Measurements from ENCODE around the gene DAPK3. TPM values are rescaled to one million over a fixed set of nuclear protein-coding genes. Genes with fewer than 3 reads are reported as not detected.

The DAPK3 gene
- total and polyA plus RNA-seq, 5 experiments from 2014 or later, result 17.7 to 37.8 (median 27.7) TPM

DNA sequence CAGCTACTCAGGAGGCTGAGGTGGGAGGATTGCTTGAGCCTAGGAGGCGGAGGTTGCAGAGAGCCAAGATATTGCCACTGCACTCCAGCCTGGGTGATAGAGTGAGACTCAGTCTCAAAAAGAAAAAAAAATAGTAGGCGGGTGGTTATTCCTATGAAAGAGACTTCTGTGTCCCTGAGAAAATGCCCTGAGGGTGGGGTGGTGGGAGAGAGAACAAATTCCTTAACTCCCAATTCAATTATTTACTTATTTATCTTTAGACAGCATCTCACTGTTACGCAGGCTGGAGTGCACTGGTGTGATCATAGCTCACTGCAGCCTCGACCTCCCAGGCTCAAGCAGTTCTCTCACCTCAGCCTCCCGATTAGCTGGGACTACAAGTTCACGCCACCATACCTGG is 24.7 kb upstream of the DAPK3 start:
- Mint-ChIP-seq H3K36me3 (no peaks in the 10 kb centered on the region), H3K27me3 (no peaks in the 10 kb centered on the region), H3K9me3 (no peaks in the 10 kb centered on the region), H3K27ac (no peak overlapping the region), H3K4me3 (no peak overlapping the region), H3K4me1 (peaks cover 0 to 7% (median 3%) of the 10 kb centered on the region in 4 donors)
- ATAC-seq, result no peak
- POLR2A ChIA-PET, result no interaction called here
- DNase-seq, result no peak

DNA sequence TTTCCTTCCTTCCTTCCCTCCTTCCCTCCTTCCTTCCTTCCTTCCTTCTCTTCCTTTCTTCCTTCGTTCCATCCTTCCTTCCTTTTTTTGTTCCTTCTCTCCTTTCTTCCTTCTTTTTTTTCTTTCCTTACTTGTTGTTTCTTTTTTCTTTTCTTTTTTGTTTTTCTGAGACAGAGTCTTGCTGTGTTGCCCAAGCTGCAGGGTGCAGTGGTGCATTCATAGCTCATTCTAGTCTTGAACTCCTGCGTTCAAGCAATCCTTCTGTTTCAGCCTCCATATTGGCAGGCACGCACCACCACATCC is 19.9 kb upstream of the DAPK3 start:
- no peak for ATAC-seq
- Mint-ChIP-seq H3K36me3 (no peaks in the 10 kb centered on the region), H3K4me3 (peak overlapping the region in 2 of 10 donors; percentile 56 to 71), H3K4me1 (peaks cover 5 to 34% (median 13%) of the 10 kb centered on the region in 4 donors), H3K27me3 (no peaks in the 10 kb centered on the region), H3K27ac (peak overlapping the region in 6 of 10 donors; percentile 4 to 84 (median 49)), H3K9me3 (no peaks in the 10 kb centered on the region)
- DNase-seq, result no peak
- POLR2A ChIA-PET, result interaction anchor here (0.7 to 2.8 kb wide), 6 partner anchors 16 to 1751 kb away, joined by 3 to 24 read pairs (median 5); partner anchors contain the start of genes PIAS4 and ZBTB7A

DNA sequence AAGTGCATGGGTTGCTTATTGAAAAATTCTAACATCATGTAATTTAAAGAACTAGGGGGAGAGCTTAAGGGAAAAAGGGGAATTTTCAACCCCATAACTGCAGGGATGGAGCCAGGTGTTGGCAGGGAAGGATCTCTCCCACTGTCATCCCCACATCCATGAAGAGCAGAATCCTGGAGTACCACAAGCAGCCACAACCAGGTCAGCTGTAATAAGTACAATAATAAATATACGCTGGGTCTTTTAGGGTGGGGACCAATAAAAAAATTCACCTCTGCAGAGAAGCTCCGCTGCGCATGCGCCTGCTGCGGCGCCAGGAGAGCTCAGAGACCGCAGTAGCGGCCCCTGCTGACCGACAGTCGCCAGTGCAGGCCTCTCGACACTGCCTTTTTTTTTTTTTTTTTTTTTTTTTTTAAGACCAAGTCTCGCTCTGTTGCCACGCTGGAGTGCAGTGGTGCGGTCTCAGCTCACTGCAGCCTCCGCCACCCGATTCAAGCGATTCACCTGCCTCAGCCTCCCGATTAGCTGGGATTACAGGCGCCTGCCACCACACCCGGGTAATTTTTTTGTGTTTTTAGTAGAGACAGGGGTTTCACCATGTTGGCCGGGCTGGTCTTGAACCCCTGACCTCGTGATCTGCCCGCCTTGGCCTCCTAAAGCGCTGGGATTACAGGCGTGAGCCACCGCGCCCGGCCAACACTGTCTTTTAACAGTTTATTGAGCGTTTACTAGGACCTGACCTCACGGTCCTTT is 16.9 kb upstream of the DAPK3 start:
- no peaks in the 10 kb centered on the region for H3K27me3 Mint-ChIP-seq
- peaks cover 15 to 61% (median 39%) of the 10 kb centered on the region in 4 donors for H3K4me1 Mint-ChIP-seq
- H3K27ac Mint-ChIP-seq, result peak overlapping the region; percentile 74 to 97 (median 88)
- peak overlapping the region; percentile 78 to 99 (median 92) for H3K4me3 Mint-ChIP-seq
- peak; percentile 85 to 94 (median 89) for DNase-seq
- H3K36me3 Mint-ChIP-seq, result peaks cover 0 to 22% (median 13%) of the 10 kb centered on the region in 3 donors
- POLR2A ChIA-PET, result interaction anchor here (0.6 to 2.2 kb wide), 34 partner anchors 11 to 1976 kb away, joined by 3 to 26 read pairs (median 5); partner anchors contain the start of genes DAPK3, MRPL54, PIAS4 and PIP5K1C
- no peaks in the 10 kb centered on the region for H3K9me3 Mint-ChIP-seq
- peak; percentile 28 to 34 for ATAC-seq

DNA sequence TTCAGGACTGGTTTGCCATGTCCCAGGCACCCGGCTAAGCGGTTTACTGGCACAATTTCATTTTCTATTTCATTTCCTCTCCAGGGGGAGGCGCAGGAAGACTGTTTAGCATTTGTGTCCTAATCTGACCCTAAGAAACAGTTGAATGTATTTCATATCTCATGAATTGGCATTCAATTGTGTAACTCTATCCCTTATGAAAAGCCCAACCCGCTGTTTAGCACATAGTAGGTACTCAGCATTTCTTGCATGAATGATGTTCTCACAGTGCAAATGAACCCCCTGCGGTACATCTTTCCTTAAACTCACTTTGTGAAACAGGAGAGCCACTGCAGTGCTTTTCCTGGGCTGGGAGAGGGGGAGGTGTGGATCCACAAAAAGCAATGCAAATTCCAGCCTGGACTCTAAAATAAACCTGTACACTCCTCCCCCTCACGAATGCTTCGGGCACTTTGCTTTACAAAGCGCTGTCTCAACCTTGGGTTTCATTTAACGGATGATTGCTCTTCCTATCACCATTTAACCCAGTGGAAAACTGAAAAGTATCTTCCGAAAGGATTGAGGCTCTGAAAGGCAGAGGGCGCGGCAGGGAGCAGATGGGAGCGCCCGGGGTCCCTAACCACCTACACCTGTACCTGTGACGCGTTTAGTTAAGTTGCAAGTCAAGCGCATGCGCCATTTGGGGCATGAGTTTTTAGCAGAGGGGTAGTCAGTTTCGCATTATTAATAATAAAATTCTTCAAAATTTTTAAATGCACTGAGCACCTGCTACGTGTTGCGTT is 15.6 kb upstream of the DAPK3 start:
- no peaks in the 10 kb centered on the region for H3K27me3 Mint-ChIP-seq
- peaks cover 0 to 36% (median 13%) of the 10 kb centered on the region in 3 donors for H3K36me3 Mint-ChIP-seq
- DNase-seq (peak in 9 of 10 donors; percentile 49 to 78 (median 62)), ATAC-seq (peak; percentile 14 to 24)
- peaks cover 15 to 68% (median 47%) of the 10 kb centered on the region in 4 donors for H3K4me1 Mint-ChIP-seq
- peak overlapping the region; percentile 85 to 98 (median 97) for H3K27ac Mint-ChIP-seq
- no peaks in the 10 kb centered on the region for H3K9me3 Mint-ChIP-seq
- H3K4me3 Mint-ChIP-seq, result peak overlapping the region; percentile 92 to 99 (median 97)
- POLR2A ChIA-PET, result interaction anchor here (0.7 to 2.5 kb wide), 16 partner anchors 10 to 416 kb away, joined by 4 to 46 read pairs (median 6); partner anchors contain the start of genes CHAF1A, PIAS4, PIP5K1C and ZBTB7A

DNA sequence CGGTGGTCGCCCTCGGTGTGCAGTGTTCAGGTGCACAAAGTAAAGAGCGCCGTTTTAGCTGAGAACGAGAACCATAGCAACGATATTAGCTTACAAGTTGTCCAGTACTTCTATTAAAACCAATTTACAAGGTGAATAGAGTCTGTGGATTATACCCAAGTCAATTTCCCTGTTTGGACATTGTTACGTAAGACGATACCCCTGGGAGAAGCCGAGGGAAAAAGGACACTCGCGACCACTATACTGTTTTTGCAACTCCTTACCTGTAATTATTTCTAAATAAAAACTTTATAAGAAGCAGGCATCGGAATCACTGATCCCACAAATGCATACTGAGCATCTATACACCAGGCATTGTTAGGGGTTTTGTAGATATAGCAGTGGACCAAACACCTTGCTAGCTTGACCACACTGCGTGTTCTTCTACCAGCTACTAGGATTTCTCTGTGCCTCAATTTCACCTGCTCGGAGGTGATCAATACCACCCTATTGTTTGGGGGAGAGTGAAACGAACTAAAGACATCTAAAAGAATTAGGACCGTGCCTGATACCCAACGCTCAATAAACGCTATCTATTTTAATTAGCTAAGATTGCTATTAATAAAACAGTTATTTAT is 14.9 kb upstream of the DAPK3 start:
- DNase-seq, result no peak
- H3K9me3 Mint-ChIP-seq, result no peaks in the 10 kb centered on the region
- no peak for ATAC-seq
- no peaks in the 10 kb centered on the region for H3K27me3 Mint-ChIP-seq
- POLR2A ChIA-PET, result interaction anchor here (0.6 to 2.9 kb wide), 23 partner anchors 10 to 416 kb away, joined by 3 to 46 read pairs (median 6); partner anchors contain the start of genes CHAF1A, DAPK3, MRPL54 and PIAS4
- H3K27ac Mint-ChIP-seq, result peak overlapping the region; percentile 92 to 98 (median 97)
- H3K4me1 Mint-ChIP-seq, result peaks cover 15 to 70% (median 48%) of the 10 kb centered on the region in 4 donors
- H3K4me3 Mint-ChIP-seq, result peak overlapping the region; percentile 92 to 99 (median 97)
- peaks cover 0 to 42% (median 13%) of the 10 kb centered on the region in 3 donors for H3K36me3 Mint-ChIP-seq

DNA sequence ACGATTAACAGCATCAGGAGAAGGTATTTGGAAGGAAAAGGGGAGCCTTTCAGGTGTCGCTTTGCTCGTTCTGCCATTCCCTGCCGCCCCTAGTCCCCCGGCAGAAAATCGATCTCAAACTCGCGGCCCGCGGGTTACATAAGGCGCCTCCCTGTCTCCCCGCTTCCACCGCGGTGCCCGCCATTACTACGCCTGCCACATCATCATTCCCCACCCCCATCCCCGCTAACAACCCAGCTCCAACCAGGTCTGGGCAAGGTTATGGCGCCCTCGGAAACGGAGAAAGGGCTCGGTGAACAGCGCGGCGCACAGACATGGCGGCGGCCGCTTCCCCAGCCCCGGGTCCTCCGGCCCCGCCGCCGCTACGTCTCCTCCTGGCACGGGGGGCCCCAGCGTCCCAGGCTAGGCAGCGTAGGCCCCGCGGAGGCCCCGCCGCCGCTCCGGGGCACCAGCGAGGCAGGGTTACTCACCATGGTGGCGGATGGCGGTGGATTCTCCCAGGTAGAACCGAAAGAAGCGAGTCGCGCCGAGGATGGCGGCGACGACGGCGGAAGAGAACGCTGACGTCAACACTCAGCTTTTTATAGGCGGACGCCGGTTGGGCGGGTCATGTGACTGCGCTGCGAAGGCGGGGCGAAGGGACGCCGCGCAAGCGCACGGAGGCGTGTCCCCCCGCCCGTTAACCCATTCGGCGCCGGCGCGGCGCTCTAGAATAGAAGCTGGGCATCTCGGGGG is 14.2 kb upstream of the DAPK3 start, which contains the start of gene EEF2:
Gene EEF2 (minus strand): TSS at position 556 of the 735 bp plus-strand sequence. CDS start 83 bp downstream, at position 473.
- peak within 1 kb of the TSS; percentile 92 to 98 (median 97) for H3K27ac Mint-ChIP-seq
- DNase-seq, result peak; percentile 84 to 97 (median 92)
- POLR2A ChIA-PET, result interaction anchor here (0.6 to 2.9 kb wide), 26 partner anchors 9 to 710 kb away, joined by 3 to 46 read pairs (median 6); partner anchors contain the start of genes CHAF1A, DAPK3, MRPL54 and PIAS4
- peak within 1 kb of the TSS; percentile 92 to 99 (median 97) for H3K4me3 Mint-ChIP-seq
- peaks cover 14 to 67% (median 49%) of the 10 kb centered on the region in 4 donors for H3K4me1 Mint-ChIP-seq
- H3K9me3 Mint-ChIP-seq, result no peaks in the 10 kb centered on the region
- peak; percentile 57 to 64 for ATAC-seq
- H3K27me3 Mint-ChIP-seq, result no peaks in the 10 kb centered on the region
- H3K36me3 Mint-ChIP-seq, result peaks cover 0 to 49% (median 13%) of the 10 kb centered on the region in 3 donors

DNA sequence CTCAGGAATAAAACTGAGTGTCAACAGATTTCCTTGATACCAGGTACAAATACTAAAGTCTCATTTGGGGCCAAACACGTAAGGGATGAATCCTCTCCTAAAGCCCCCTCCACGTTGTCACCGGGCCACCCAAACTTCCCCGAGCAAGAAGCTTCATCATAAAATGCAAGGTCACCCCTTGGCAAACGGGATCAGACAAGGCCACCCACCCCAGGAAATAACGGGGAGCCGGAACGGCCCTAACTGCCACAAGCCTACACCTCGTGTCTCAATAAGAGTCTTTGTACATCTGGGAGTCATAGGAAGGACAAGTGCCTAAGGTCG is 13.6 kb upstream of the DAPK3 start:
- Mint-ChIP-seq H3K36me3 (peaks cover 0 to 53% (median 13%) of the 10 kb centered on the region in 3 donors), H3K4me3 (peak overlapping the region; percentile 92 to 99 (median 97)), H3K27me3 (no peaks in the 10 kb centered on the region), H3K4me1 (peaks cover 13 to 65% (median 49%) of the 10 kb centered on the region in 4 donors), H3K27ac (peak overlapping the region; percentile 92 to 98 (median 97)), H3K9me3 (no peaks in the 10 kb centered on the region)
- ATAC-seq (peak; percentile 2 to 4), DNase-seq (no peak)
- POLR2A ChIA-PET, result interaction anchor here (0.7 to 2.9 kb wide), 18 partner anchors 8 to 709 kb away, joined by 3 to 46 read pairs (median 6); partner anchors contain the start of genes CHAF1A, DAPK3, MRPL54 and PIAS4

DNA sequence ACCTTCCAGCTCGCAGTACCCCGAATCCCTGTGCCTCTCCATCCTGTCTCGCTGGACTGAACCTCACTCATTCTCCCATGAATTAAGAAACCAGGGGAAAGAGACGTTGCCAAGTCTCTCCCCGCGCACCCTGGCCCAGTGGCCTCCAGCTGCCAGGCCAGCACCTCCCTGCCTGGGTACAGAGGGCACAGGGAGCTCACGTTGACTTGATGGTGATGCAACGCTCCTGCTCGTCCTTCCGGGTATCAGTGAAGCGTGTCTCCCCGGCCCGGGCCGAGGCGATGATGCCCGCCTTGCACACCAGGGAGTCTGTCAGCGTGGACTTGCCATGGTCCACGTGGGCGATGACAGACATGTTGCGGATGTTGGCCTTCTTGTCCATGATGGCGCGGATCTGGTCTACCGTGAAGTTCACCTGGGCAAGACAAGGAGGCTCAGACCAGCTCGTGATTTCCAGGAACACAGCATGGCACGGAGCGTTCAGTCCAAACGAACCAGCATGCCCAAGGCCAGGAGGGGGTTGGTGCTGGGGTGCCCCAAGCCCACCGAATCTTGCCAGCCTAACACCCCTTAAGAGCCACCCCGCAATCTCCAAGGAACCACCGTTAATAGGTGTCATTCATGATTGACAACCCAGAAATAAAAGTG is 13.2 kb upstream of the DAPK3 start:
- no peak for ATAC-seq
- peaks cover 0 to 58% (median 13%) of the 10 kb centered on the region in 3 donors for H3K36me3 Mint-ChIP-seq

DNA sequence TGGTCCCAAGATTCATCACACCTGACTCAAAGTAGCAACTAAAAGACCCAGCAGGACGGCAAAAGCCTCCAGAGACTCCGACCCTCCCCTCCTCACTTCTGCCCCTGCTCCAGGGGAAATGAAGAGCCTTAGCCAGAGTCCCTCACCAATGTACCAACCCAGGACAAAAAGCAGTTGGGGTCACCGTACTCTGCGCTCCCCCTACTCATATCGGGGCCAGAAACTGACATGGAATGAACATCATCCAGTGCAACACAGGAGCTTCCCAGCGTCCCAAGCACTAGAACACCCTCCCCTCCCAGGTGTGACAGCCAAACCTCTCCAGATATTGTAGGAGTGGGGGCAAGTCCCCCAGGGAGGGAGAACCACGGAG is 12.6 kb upstream of the DAPK3 start:
- ATAC-seq (no peak), DNase-seq (no peak)
- no peaks in the 10 kb centered on the region for H3K27me3 Mint-ChIP-seq
- H3K4me1 Mint-ChIP-seq, result peaks cover 13 to 63% (median 55%) of the 10 kb centered on the region in 4 donors
- H3K9me3 Mint-ChIP-seq, result no peaks in the 10 kb centered on the region
- peak overlapping the region; percentile 92 to 99 (median 97) for H3K4me3 Mint-ChIP-seq
- H3K27ac Mint-ChIP-seq, result peak overlapping the region; percentile 60 to 98 (median 96)
- H3K36me3 Mint-ChIP-seq, result peaks cover 0 to 62% (median 13%) of the 10 kb centered on the region in 3 donors
- POLR2A ChIA-PET, result interaction anchor here (0.9 to 2.9 kb wide), 6 partner anchors 7 to 741 kb away, joined by 3 to 41 read pairs (median 4); partner anchors contain the start of gene DAPK3

More for the DNA sequence above, 13.2 kb upstream of the DAPK3 start:
- Mint-ChIP-seq H3K4me3 (peak overlapping the region; percentile 92 to 99 (median 97)), H3K4me1 (peaks cover 13 to 61% (median 54%) of the 10 kb centered on the region in 4 donors), H3K27me3 (no peaks in the 10 kb centered on the region), H3K9me3 (no peaks in the 10 kb centered on the region), H3K27ac (peak overlapping the region; percentile 92 to 98 (median 97))
- POLR2A ChIA-PET, result interaction anchor here (0.9 to 2.9 kb wide), 9 partner anchors 8 to 741 kb away, joined by 3 to 46 read pairs (median 6); partner anchors contain the start of genes DAPK3 and PIAS4
- peak in 2 of 10 donors; percentile 5 to 15 for DNase-seq

DNA sequence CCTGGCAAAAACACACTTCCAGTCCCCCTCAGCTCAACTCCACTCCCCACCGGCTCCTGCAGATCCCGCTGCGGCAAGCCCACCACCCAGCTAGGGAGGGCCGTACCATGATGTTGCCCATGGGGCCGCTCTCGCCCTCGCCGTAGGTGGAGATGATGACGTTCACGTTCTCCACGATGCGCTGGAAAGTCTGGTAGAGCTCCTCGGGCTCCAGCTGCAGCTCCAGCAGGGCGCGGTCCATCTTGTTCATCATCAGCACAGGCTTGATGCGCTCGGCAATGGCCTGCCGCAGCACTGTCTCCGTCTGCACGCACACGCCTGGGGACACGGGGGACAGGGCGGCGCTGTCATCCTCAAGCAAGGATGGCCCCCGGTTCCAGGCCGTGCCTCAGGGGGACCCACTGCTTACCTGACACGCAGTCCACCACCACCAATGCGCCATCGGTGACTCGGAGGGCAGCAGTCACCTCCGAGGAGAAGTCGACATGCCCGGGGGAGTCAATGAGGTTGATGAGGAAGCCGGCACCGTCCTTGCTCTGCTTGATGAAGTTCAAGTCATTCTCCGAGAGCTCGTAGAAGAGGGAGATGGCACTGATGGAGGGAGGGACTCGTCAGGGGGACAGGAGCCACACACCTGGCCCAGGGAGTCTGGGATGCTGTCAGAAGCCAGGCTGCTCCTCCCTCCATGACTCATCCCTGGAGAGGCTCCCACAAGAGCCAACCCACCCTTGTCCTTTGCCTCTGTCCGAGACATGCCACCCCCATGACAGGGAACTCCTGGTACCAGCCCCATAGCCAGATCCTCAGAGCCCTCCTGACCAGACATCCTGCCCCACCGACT is 12.0 kb upstream of the DAPK3 start:
- Mint-ChIP-seq H3K9me3 (no peaks in the 10 kb centered on the region), H3K4me1 (peaks cover 15 to 62% (median 54%) of the 10 kb centered on the region in 4 donors), H3K36me3 (peaks cover 0 to 68% (median 16%) of the 10 kb centered on the region in 3 donors), H3K27ac (peak overlapping the region; percentile 60 to 98 (median 95)), H3K4me3 (peak overlapping the region; percentile 92 to 99 (median 97)), H3K27me3 (no peaks in the 10 kb centered on the region)
- POLR2A ChIA-PET, result interaction anchor here (0.9 to 2.9 kb wide), 5 partner anchors 7 to 15 kb away, joined by 4 to 41 read pairs (median 4); partner anchors contain the start of gene DAPK3
- ATAC-seq (no peak), DNase-seq (peak in 1 of 10 donors; percentile 5)

Measured in naive thymus-derived CD8-positive, alpha-beta T cell (primary cell).